GM23338 (cell line): Measurements from ENCODE around the gene HMGB4. TPM values are rescaled to one million over a fixed set of nuclear protein-coding genes. Genes with fewer than 3 reads are reported as not detected.

ENCODE experiments used
- ATAC-seq: fragments of 200-7000 bp; cut with Tn5 transposase; 3 replicates; pipeline ENCODE4 v1.9.1; 2020
- DNase-seq: peaks from one replicate; pipeline ENCODE4 v3.0.0-alpha.2; 2015; ENCODE audit warnings: low spot score
- H2AFZ ChIP-seq: fragments of 200-600 bp; sonication (generic); 2 replicates; pipeline ENCODE4 v1.8.0; 2016; ENCODE audit warnings: antibody characterized with exemption, mild to moderate bottlenecking, moderate library complexity
- H3F3A ChIP-seq: fragments of 200-600 bp; sonication (generic); replicated peaks from 2 replicates; pipeline ENCODE4 v1.8.0; 2017; ENCODE audit warnings: antibody characterized with exemption, mixed run types, low read depth
- H3K27ac ChIP-seq: fragments of 200-600 bp; sonication (generic); 2 replicates; pipeline ENCODE4 v1.6.1; 2016; ENCODE audit warnings: low read depth
- H3K27me3 ChIP-seq: fragments of 200-600 bp; sonication (generic); 2 replicates; pipeline ENCODE4 v1.8.0; 2016; ENCODE audit warnings: mild to moderate bottlenecking, mixed run types, moderate library complexity; ENCODE audit not compliant: insufficient read depth
- H3K36me3 ChIP-seq: fragments of 200-600 bp; sonication (generic); 2 replicates; pipeline ENCODE4 v1.8.0; 2016; ENCODE audit warnings: mild to moderate bottlenecking; ENCODE audit not compliant: insufficient read depth
- H3K4me1 ChIP-seq: fragments of 200-600 bp; sonication (generic); 2 replicates; pipeline ENCODE4 v1.8.0; 2016; ENCODE audit warnings: mild to moderate bottlenecking, moderate library complexity; ENCODE audit not compliant: insufficient read depth
- H3K4me2 ChIP-seq: fragments of 200-600 bp; sonication (generic); 2 replicates; pipeline ENCODE4 v1.7.1; 2017; ENCODE audit warnings: mixed run types
- H3K4me3 ChIP-seq: fragments of 200-600 bp; sonication (generic); 2 replicates; pipeline ENCODE4 v1.6.1; 2016; ENCODE audit warnings: mixed run types
- H3K79me2 ChIP-seq: fragments of 200-600 bp; sonication (generic); replicated peaks from 2 replicates; pipeline ENCODE4 v1.8.0; 2017; ENCODE audit warnings: mild to moderate bottlenecking; ENCODE audit not compliant: insufficient read depth
- H3K9me2 ChIP-seq: fragments of 200-600 bp; sonication (generic); 2 replicates; pipeline ENCODE4 v1.8.0; 2017; ENCODE audit not compliant: insufficient read depth
- H4K20me1 ChIP-seq: fragments of 200-600 bp; sonication (generic); replicated peaks from 2 replicates; pipeline ENCODE4 v1.8.0; 2017; ENCODE audit warnings: mild to moderate bottlenecking; ENCODE audit not compliant: insufficient read depth
- H3K27ac Mint-ChIP-seq: 2 replicates; pipeline ENCODE4 v1.8.0; 2020; ENCODE audit warnings: inconsistent platforms, mild to moderate bottlenecking, moderate library complexity, mixed read lengths
- H3K27me3 Mint-ChIP-seq: 3 replicates; pipeline ENCODE4 v1.8.0; 2022; ENCODE audit warnings: low read depth, mild to moderate bottlenecking, moderate library complexity, mixed read lengths, inconsistent platforms; ENCODE audit not compliant: insufficient read depth, poor library complexity
- H3K36me3 Mint-ChIP-seq: 3 replicates; pipeline ENCODE4 v1.8.0; 2021; ENCODE audit warnings: low read depth, mild to moderate bottlenecking, inconsistent platforms, moderate library complexity, mixed read lengths
- H3K4me1 Mint-ChIP-seq: 3 replicates; pipeline ENCODE4 v1.8.0; 2020; ENCODE audit warnings: mild to moderate bottlenecking, inconsistent platforms, mixed read lengths
- H3K4me3 Mint-ChIP-seq: 3 replicates; pipeline ENCODE4 v1.8.0; 2021; ENCODE audit warnings: moderate library complexity, mild to moderate bottlenecking, inconsistent platforms, mixed read lengths
- H3K9me3 Mint-ChIP-seq: 3 replicates; pipeline ENCODE4 v1.8.0; 2020; ENCODE audit warnings: moderate library complexity, mild to moderate bottlenecking, inconsistent platforms, mixed read lengths
- CREB1 ChIP-seq: fragments of 250-450 bp; sonication (Bioruptor Pico); IDR thresholded peaks from 2 replicates; pipeline ENCODE4 v1.5.0; 2020; ENCODE audit warnings: low read depth, mild to moderate bottlenecking, moderate library complexity
- JUNB ChIP-seq: IDR thresholded peaks from one replicate; pipeline ENCODE4 v1.6.1; 2016; ENCODE audit warnings: antibody characterized with exemption; ENCODE audit not compliant: unreplicated experiment
- polyA plus RNA-seq: library from polyadenylated mRNA; unstranded; fragments of >200 nt; fragmentation: Nextera tagmentation; extraction: Ambion mirVana; gene quantifications from 2 replicates; pipeline ENCODE4 v1.2.1, GENCODE V29; 2016
- total RNA-seq: library from RNA; depleted of rRNA; stranded (reverse); fragments of >200 nt; shearing (Covaris generic); gene quantifications from 2 replicates; pipeline ENCODE4 v1.2.3, GENCODE V29; 2014
- TF ChIP-seq, protein P1 (sequence below), 2 experiments: fragments of 200-600 bp in 1 of 2; sonication (generic) in 1 of 2; conservative IDR thresholded peaks; 2 replicates each; pipeline versions ENCODE4 v1.5.1 to v1.6.1; 2016 to 2017; ENCODE audit warnings: antibody characterized with exemption in 2 of 2, low read depth in 2 of 2, mild to moderate bottlenecking in 2 of 2, moderate library complexity in 1 of 2
- TF ChIP-seq, protein P2 (sequence below): fragments of 250-450 bp; sonication (Bioruptor Pico); IDR thresholded peaks from 2 replicates; pipeline ENCODE4 v1.5.0; 2020; ENCODE audit warnings: mild to moderate bottlenecking, moderate library complexity

Gene HMGB4
- total and polyA plus RNA-seq, 2 experiments from 2014 or later, result not detected

DNA sequence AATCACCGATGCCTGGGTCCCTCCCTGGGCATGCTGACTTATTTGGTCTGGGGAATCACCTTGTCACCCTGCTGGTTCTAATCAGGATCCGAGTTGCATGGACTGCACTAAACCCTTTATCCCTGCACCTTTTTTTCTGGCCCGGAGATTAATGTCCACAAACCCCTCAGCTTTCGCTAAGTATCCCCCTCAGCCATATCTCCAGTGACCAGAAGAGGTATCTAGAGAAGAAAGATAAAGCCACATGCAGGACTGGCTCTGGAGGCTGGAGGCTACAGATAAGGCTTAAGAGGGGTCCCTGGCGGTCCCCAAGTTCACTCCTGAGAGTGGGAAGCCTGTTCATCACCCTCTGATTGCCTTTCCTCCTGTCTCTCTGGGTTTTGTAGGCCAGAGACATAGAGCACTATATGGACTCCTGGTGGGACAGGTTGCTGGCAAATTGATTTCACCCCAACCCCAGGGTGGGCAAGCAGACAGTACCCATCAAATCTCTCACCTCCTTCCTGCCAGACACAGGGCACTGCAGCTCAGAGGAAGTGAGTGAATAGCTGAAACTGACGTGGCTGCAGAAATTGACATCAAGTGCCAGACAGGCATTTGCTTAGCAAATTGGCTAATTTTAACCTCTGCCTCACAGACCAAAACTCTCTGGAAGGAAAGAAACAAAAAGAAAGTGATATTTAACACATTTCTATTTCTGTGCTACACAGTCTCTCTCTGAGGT is 38.8 kb downstream of the HMGB4 start (continued):
- TF ChIP-seq CREB1, result no peak
- TF ChIP-seq, protein P1, sequence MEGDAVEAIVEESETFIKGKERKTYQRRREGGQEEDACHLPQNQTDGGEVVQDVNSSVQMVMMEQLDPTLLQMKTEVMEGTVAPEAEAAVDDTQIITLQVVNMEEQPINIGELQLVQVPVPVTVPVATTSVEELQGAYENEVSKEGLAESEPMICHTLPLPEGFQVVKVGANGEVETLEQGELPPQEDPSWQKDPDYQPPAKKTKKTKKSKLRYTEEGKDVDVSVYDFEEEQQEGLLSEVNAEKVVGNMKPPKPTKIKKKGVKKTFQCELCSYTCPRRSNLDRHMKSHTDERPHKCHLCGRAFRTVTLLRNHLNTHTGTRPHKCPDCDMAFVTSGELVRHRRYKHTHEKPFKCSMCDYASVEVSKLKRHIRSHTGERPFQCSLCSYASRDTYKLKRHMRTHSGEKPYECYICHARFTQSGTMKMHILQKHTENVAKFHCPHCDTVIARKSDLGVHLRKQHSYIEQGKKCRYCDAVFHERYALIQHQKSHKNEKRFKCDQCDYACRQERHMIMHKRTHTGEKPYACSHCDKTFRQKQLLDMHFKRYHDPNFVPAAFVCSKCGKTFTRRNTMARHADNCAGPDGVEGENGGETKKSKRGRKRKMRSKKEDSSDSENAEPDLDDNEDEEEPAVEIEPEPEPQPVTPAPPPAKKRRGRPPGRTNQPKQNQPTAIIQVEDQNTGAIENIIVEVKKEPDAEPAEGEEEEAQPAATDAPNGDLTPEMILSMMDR (conservative IDR thresholded peaks at IDR 0.05; ENCODE audit: low read depth in 2 of 2), result no peak
- TF ChIP-seq JUNB, result no peak

DNA sequence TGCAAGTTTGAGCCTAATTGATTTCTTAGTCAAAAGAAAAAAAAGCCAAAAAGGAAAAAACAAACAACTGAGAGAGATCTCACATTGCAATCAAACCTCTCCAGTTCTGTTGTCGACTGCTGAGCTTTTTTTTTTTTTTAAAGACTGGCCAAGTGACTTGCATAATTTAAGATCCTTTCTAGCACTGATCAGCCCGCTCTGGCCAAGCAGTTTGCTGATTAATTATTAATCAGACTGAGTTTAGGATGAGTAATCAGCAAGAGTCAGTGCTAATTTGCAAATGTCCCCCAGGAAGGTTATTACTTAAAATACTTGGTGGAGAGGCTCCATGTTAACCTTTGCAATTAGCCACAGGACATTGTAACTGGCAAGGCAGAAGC is 39.3 kb downstream of the HMGB4 start:
- no peaks in the 10 kb centered on the region for H3K36me3 ChIP-seq
- no peak for DNase-seq
- no peak overlapping the region for H3K4me3 ChIP-seq
- no peak overlapping the region for H3K27ac ChIP-seq
- H3K9me2 ChIP-seq, result no peaks in the 10 kb centered on the region
- H3K4me2 ChIP-seq, result no peak overlapping the region
- no peaks in the 10 kb centered on the region for H3K4me1 ChIP-seq
- H3K36me3 Mint-ChIP-seq, result peaks cover 7% of the 10 kb centered on the region; the same call in 2 of the 3 replicates
- H3K9me3 Mint-ChIP-seq, result no peaks in the 10 kb centered on the region
- H4K20me1 ChIP-seq, result no peaks in the 10 kb centered on the region; the same call in 1 of the 2 replicates
- H3K4me1 Mint-ChIP-seq, result peaks cover 6% of the 10 kb centered on the region; the same call in 2 of the 3 replicates
- no peaks in the 10 kb centered on the region for H3K27me3 ChIP-seq
- H2AFZ ChIP-seq, result no peak overlapping the region
- no peak for ATAC-seq
- H3K4me3 Mint-ChIP-seq, result no peak overlapping the region
- H3K27me3 Mint-ChIP-seq, result peaks cover 10% of the 10 kb centered on the region
- no peaks in the 10 kb centered on the region for H3F3A ChIP-seq
- no peak overlapping the region for H3K27ac Mint-ChIP-seq
- no peaks in the 10 kb centered on the region for H3K79me2 ChIP-seq
- TF ChIP-seq, protein P2, sequence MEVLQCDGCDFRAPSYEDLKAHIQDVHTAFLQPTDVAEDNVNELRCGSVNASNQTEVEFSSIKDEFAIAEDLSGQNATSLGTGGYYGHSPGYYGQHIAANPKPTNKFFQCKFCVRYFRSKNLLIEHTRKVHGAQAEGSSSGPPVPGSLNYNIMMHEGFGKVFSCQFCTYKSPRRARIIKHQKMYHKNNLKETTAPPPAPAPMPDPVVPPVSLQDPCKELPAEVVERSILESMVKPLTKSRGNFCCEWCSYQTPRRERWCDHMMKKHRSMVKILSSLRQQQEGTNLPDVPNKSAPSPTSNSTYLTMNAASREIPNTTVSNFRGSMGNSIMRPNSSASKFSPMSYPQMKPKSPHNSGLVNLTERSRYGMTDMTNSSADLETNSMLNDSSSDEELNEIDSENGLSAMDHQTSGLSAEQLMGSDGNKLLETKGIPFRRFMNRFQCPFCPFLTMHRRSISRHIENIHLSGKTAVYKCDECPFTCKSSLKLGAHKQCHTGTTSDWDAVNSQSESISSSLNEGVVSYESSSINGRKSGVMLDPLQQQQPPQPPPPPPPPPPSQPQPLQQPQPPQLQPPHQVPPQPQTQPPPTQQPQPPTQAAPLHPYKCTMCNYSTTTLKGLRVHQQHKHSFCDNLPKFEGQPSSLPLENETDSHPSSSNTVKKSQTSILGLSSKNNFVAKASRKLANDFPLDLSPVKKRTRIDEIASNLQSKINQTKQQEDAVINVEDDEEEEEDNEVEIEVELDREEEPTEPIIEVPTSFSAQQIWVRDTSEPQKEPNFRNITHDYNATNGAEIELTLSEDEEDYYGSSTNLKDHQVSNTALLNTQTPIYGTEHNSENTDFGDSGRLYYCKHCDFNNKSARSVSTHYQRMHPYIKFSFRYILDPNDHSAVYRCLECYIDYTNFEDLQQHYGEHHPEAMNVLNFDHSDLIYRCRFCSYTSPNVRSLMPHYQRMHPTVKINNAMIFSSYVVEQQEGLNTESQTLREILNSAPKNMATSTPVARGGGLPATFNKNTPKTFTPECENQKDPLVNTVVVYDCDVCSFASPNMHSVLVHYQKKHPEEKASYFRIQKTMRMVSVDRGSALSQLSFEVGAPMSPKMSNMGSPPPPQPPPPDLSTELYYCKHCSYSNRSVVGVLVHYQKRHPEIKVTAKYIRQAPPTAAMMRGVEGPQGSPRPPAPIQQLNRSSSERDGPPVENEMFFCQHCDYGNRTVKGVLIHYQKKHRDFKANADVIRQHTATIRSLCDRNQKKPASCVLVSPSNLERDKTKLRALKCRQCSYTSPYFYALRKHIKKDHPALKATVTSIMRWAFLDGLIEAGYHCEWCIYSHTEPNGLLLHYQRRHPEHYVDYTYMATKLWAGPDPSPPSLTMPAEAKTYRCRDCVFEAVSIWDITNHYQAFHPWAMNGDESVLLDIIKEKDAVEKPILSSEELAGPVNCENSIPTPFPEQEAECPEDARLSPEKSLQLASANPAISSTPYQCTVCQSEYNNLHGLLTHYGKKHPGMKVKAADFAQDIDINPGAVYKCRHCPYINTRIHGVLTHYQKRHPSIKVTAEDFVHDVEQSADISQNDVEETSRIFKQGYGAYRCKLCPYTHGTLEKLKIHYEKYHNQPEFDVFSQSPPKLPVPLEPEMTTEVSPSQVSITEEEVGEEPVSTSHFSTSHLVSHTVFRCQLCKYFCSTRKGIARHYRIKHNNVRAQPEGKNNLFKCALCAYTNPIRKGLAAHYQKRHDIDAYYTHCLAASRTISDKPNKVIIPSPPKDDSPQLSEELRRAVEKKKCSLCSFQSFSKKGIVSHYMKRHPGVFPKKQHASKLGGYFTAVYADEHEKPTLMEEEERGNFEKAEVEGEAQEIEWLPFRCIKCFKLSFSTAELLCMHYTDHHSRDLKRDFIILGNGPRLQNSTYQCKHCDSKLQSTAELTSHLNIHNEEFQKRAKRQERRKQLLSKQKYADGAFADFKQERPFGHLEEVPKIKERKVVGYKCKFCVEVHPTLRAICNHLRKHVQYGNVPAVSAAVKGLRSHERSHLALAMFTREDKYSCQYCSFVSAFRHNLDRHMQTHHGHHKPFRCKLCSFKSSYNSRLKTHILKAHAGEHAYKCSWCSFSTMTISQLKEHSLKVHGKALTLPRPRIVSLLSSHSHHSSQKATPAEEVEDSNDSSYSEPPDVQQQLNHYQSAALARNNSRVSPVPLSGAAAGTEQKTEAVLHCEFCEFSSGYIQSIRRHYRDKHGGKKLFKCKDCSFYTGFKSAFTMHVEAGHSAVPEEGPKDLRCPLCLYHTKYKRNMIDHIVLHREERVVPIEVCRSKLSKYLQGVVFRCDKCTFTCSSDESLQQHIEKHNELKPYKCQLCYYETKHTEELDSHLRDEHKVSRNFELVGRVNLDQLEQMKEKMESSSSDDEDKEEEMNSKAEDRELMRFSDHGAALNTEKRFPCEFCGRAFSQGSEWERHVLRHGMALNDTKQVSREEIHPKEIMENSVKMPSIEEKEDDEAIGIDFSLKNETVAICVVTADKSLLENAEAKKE (CRISPR knock-in tag), result no peak
